Dermis microvascular lymphatic vessel endothelial cell (primary cell): Measurements from ENCODE around the gene ATP8A1. TPM values are rescaled to one million over a fixed set of nuclear protein-coding genes. Genes with fewer than 3 reads are reported as not detected.
A peak's percentile ranks its signal among the peaks of the same experiment; 100 is the strongest.

ENCODE experiments used
- DNase-seq, 2 donors: peaks; one replicate each; pipeline versions ENCODE4 v3.0.0 to v3.0.0-alpha.2; 2010; ENCODE audit warnings: low read depth in 2 of 2
- total RNA-seq: library from RNA; depleted of rRNA; stranded (reverse); fragments of >200 nt; gene quantifications from 2 replicates; pipeline ENCODE4 v1.2.1, GENCODE V29; 2014

Gene ATP8A1
- total RNA-seq, 1 donor from 2014 or later = 9.9 TPM

- no peak for DNase-seq
Measured at GRCh38 chr4:42570221-42570620, 86.7 kb downstream of the ATP8A1 start.

GRCh38 chr4:42568610-42569207, 88.2 kb downstream of the ATP8A1 start:
- peak; percentile 70 to 77 for DNase-seq

GRCh38 chr4:42566835-42567234, 90.1 kb downstream of the ATP8A1 start:
- DNase-seq = no peak

DNA sequence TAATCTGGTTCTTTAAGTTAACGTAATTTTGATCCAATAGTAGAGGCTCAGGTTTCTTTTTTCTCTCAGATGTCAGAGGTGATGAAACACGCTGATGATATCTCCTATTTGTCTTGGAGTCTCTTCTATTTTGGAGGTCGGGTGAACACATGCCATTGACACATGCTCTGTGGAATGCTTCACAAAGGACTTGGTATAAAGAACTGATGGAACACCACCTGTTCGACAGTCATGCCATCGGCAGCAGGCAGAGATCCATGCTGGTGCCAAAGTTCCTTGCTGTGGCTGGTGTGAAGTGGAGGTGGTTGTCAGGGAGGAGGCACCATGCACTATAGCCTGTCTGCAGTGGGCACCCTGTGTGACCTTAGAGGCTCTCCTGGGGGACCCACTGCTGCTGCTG, 94.9 kb downstream of the ATP8A1 start:
- no peak for DNase-seq

DNA sequence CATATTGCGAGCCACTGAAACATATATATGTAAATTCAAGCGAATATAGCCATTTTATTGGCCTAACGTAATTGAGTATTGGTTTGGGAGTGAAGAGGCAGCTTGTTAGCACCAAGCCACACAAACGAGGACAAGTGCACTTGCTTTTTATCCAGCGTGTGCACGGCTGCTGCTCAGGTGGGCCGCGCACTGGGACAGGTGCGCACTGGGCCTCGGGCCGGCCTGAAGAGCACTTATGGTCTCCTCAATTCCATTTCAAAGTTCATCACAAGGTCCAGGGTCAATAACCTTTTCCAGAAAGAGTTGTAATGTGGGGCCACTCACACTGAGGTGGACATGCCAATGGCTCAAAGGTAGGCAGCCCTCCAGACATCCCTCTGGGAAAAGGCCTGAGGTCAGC, 95.9 kb downstream of the ATP8A1 start:
- DNase-seq = no peak

DNA sequence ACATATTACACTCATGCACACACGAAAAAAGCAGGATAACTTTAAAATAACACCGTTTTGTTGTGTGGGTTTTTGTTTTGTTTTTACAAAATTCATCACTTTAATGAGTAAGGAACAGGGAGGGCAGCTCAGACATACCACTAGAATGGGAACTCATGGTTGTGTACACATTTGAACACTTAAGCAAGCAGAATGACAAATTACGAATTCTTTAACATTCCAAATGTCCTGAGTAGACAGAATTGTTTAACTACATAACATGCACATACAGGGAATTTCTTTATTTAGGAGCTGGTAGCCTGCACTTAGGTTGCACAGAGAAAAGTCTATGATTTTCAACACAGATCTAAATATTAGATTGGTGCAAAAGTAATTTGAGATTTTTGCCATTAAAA, 96.4 kb downstream of the ATP8A1 start:
- DNase-seq = no peak

- DNase-seq = no peak
Measured at GRCh38 chr4:42558156-42558555, 98.7 kb downstream of the ATP8A1 start.

- peak; percentile 48 for DNase-seq
Measured at GRCh38 chr4:42555828-42556227, 101.1 kb downstream of the ATP8A1 start.

DNA sequence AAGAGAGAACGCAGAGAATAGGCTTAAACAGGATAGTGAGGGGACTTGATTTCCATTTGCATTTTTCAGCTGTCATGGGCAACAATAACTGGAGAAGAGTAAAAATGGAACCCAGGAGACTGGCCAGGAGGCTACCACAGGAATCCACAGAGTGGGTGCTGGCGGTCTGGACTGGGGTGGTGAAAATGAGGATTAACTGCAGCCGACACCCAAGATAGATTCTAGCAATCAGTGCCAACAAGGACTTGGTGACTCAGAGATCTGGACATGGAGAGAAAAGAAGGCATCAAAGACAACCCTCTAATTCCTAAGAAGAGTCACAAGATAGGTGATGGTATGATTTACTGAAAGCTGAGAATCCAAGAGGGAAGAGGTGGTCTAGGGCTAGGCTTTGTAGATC, 102.8 kb downstream of the ATP8A1 start:
- no peak for DNase-seq

GRCh38 chr4:42549896-42550295, 107.0 kb downstream of the ATP8A1 start:
- DNase-seq = no peak

- DNase-seq = no peak
Measured at GRCh38 chr4:42547805-42548204, 109.1 kb downstream of the ATP8A1 start.

DNA sequence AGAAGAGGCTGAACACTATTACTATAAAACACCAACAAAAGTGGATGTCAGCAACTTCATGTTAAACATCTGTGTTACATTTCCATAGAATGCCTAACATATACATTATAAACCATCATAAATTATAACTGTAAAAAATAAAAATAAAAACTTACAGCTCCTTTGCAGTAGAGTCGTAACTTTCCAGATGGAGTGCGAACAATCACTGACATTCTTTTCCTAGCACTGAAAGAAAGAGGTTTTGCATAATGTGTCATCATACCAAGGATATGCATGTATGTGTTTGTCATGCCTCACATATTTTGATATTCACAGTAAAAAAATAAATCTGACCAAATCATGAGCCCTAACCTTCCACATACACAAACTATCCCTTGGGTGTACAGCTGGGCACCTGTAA, 113.1 kb downstream of the ATP8A1 start:
- DNase-seq = no peak

DNA sequence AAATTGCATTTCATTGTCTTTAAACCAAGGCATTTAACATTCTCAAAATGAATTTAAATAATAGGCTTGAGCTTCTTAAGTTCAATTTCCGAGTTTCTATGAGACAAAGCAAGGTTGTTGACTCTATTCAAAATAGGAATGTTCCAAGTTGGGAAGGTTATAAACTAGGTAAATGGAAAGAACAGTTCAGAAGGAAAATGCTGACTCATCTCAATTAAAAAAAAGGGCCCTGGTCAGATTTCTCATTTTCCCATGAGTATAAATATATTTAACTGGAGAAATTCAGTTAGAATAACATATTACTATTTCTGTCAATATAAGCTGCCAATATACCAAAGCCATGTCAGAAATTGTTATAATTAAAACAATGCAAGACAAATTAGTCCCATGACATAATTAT, 113.8 kb downstream of the ATP8A1 start:
- DNase-seq = no peak

DNA sequence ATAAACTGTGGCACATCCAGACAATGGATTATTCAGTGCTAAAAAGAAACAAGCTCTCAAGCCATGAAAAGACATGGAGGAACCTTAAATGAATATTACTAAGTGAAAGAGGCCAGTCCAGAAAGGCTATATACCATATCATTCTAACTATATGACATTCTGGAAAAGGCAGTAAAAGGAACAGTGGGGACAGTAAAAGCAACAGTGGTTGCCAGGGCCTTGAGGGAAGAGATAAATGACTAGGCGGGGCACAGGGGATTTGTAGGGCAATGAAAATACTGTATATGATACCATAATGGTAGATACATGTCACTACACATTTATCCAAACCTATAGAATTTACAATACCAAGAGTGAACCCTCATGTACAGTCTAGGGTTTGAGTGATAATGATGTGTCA, 115.3 kb downstream of the ATP8A1 start:
- DNase-seq = no peak

DNA sequence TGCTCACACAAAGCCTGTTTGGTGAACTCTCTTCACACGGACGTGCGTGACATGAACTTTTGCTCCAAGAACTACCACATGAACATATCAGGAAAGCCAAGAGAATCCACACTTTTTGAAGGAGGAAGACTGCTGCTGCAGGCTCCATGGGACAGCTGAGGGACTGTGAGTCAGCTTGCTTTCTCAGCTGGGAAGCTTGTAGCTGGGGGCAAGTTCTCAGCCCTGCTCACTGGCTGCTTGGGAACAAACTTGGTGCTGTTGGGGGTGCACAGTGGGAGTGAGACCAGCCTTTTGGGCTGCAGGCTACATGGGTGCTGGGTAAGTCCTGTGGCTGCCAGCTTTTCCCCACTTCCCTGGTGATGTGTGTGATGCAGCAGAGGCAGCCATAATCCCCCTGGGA, 123.9 kb downstream of the ATP8A1 start:
- no peak for DNase-seq

GRCh38 chr4:42531341-42532030, 125.4 kb downstream of the ATP8A1 start:
- DNase-seq = no peak

DNA sequence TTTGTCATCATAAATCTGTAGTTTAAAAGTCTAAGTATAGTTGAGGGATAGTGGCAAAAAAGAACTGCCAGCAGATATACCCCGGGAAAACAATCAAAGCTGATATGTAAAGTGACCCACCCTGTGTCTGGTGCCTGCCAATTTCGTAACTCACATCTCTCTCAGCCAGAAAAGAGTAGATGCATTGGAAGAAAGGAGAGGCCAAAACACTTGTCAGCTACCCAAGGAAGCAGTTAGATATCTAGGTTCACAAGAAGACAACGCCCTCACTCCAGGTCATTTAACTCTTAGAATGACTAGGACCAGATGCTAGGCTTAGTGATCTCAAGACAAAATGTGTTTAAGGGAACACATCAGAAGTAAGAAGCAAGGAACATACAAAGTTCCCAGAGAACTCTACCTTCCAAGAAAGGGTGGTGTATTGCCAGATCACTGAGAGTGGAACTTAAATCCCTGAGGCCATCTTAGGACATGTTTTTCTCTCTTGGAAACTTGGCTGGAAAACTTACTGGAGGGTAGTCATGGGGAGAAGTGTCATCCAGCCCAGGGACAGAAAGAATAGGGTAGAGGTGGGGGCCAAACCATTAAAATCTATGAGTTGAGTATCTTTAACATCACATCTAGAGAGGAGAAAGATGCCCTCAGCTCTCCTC, 133.7 kb downstream of the ATP8A1 start:
- no peak for DNase-seq

DNA sequence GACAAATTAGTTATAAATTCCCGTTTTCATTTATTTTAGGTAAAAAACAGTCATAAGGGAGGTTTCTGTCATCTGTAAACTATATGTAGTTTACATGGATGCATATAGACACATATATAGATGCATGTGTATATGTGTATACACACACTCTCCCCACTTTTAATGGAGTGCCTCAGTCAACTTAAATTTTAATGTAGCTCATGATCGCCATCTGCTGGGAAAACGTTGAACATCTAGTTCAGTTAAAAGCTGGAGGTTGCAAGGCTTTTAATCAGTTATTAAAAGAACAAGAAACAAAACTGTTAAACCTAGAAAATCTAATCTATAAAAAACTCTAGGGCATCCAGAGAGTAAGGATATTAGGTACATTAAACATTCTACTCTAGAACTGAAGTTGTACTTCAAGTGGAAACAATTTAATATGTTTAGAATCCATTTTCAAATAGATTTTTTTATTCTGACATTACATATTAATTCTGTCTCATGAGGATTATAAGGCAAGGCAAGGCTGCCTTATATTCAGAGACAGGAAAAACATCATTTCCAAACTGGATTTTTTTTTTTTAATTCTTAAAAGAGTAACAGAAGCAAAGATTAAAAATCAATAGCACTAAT, 137.0 kb downstream of the ATP8A1 start:
- peak; percentile 36 to 55 for DNase-seq

DNA sequence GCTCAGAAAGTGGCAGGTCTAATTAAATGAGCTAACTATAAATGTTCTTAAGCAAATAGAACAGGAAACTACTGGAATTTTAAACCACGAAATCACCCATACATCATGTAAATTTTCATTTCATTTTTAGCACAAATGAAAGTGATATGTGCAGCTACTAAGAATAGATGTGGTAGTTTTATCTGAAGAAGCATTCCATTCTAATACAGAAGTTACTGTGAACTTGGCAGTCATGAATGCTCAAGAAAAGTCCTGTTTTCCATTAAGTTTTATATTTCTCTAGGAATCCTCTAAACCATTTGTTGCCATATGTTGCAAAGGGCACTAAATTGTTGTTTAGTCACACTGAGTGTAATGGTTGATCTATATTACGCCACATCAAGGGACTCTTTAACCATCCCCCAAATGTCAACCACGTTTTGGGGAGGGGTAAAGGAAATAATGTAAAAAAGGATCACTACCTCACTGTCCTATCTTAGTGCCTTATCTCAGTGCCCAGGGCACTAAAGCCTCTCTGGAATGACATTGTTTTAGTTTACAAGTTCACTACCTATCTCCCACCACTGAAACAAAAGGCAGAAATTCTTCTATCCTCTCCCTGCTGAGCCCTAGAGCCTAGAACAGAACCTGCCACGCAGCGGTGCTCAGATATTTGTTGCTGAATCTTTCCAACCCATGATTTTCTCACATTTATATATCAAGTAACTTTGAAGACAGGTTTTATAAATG, 141.6 kb downstream of the ATP8A1 start:
- DNase-seq = no peak

DNA sequence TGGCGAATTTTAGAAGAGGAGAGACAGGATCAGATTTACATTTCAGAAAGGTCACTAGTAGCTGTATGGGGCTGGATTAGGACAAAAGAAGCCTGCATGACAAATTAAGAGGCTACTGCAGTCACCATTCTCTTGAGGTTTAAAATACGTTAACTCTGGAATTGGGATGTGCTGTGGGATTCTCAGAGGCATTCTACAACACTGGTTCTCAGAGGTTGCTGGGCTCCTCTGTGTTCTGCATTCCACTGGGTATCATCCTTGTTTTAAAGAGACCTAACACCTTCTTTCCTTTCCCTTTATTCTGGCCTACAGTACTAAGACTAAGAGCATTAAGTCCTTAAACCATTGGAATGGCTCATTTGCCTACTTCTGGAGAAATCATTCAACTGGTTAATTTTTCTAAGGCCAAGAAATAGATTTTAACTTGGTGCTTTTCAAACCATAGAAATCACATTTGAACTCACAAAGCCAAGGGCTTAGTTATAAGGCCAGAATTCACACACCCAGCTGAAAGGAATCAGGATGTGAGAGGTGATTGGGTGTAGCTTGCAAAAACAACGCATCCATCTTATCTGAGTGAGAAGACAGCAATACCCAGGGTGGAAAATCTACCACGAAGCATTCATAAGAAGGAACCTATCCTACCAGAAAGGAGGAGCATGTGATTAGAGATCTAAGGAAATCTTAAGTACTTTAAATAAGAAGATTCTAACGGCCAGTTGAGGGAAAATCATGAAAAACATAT, 143.0 kb downstream of the ATP8A1 start:
- DNase-seq = no peak

DNA sequence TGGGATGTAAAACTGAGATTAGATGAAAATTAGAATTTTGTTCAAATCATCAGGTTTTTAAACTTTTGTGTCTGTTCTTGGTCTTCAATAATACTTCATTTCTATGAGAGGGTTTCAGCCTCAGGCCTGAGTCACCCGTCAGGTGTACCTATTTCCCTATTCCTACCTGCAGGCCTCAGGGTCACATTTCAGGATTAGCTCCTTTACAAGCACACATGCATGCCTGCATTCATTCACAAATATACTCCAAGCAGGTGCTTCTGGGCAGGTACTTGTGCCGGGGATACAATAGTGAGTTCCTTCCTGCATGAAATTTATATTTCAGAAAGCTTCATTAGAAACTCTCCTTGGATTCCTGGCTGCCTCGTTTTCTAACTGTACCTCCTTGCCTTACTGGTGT, 144.7 kb downstream of the ATP8A1 start:
- DNase-seq = no peak
